ENCODE results near the gene OCSTAMP. TPM values are rescaled to one million over a fixed set of nuclear protein-coding genes. Genes with fewer than 3 reads are reported as not detected.

Gene OCSTAMP
- total and polyA plus RNA-seq, 2 donors from 2014 or later = not detected

GRCh38 chr20:46572153-46572552 lies 21.7 kb upstream of the OCSTAMP start:
- no peak overlapping the region for H3K9ac ChIP-seq (ENCODE audit: low read length in 3 of 3)

GRCh38 chr20:46571418-46571817 lies 21.0 kb upstream of the OCSTAMP start:
- no peak overlapping the region for H3K27ac ChIP-seq (ENCODE audit: low read depth in 2 of 2, low read length in 2 of 2)
- intact Hi-C loops (cut with DNase I) = no loop called here
- peaks cover 0 to 10% (median 6%) of the 10 kb centered on the region in 3 donors for H3K36me3 ChIP-seq (ENCODE audit: control insufficient read depth in 2 of 3, insufficient read depth in 3 of 3, low read length in 3 of 3)
- no peaks in the 10 kb centered on the region for H3K9me3 ChIP-seq (ENCODE audit: control insufficient read depth in 2 of 3, insufficient read depth in 1 of 3, low read length in 3 of 3)
- no peak for DNase-seq
- H3K4me3 ChIP-seq (ENCODE audit: low read length in 3 of 3) = no peak overlapping the region
- no peak for FAIRE-seq
- TF ChIP-seq CTCF (IDR thresholded peaks at IDR 0.05; ENCODE audit: borderline replicate concordance, extremely low read depth, insufficient read depth) = no peak
- no peak overlapping the region for H3K9ac ChIP-seq (ENCODE audit: low read length in 3 of 3)
- H3K4me1 ChIP-seq (ENCODE audit: control insufficient read depth in 2 of 3, insufficient read depth in 2 of 3, low read depth in 1 of 3, low read length in 3 of 3) = peaks cover 0 to 2% (median 0%) of the 10 kb centered on the region in 3 donors
- H3K27me3 ChIP-seq (ENCODE audit: control insufficient read depth, insufficient read depth, low read length) = no peaks in the 10 kb centered on the region

More at GRCh38 chr20:46572153-46572552, 21.7 kb upstream of the OCSTAMP start:
- Histone ChIP-seq H3K36me3 (ENCODE audit: control insufficient read depth in 2 of 3, insufficient read depth in 3 of 3, low read length in 3 of 3) (peaks cover 0 to 11% (median 7%) of the 10 kb centered on the region in 3 donors), H3K27ac (ENCODE audit: low read depth in 2 of 2, low read length in 2 of 2) (no peak overlapping the region), H3K4me1 (ENCODE audit: control insufficient read depth in 2 of 3, insufficient read depth in 2 of 3, low read depth in 1 of 3, low read length in 3 of 3) (peaks cover 0 to 2% (median 0%) of the 10 kb centered on the region in 3 donors), H3K4me3 (ENCODE audit: low read length in 3 of 3) (no peak overlapping the region), H3K27me3 (ENCODE audit: control insufficient read depth, insufficient read depth, low read length) (no peaks in the 10 kb centered on the region), H3K9me3 (ENCODE audit: control insufficient read depth in 2 of 3, insufficient read depth in 1 of 3, low read length in 3 of 3) (no peaks in the 10 kb centered on the region)
- intact Hi-C loops (cut with DNase I) = no loop called here
- no peak for FAIRE-seq
- no peak for DNase-seq
- no peak for TF ChIP-seq CTCF (IDR thresholded peaks at IDR 0.05; ENCODE audit: borderline replicate concordance, extremely low read depth, insufficient read depth)

- DNase-seq (no peak), FAIRE-seq (no peak)
These were observed 20.5 kb upstream of the OCSTAMP start for GRCh38 chr20:46570956-46571355.

More at GRCh38 chr20:46570956-46571355, 20.5 kb upstream of the OCSTAMP start:
- no peak for TF ChIP-seq CTCF (IDR thresholded peaks at IDR 0.05; ENCODE audit: borderline replicate concordance, extremely low read depth, insufficient read depth)
- Histone ChIP-seq H3K27ac (ENCODE audit: low read depth in 2 of 2, low read length in 2 of 2) (no peak overlapping the region), H3K27me3 (ENCODE audit: control insufficient read depth, insufficient read depth, low read length) (no peaks in the 10 kb centered on the region), H3K4me1 (ENCODE audit: control insufficient read depth in 2 of 3, insufficient read depth in 2 of 3, low read depth in 1 of 3, low read length in 3 of 3) (peaks cover 0 to 2% (median 0%) of the 10 kb centered on the region in 3 donors), H3K4me3 (ENCODE audit: low read length in 3 of 3) (no peak overlapping the region), H3K9ac (ENCODE audit: low read length in 3 of 3) (no peak overlapping the region), H3K36me3 (ENCODE audit: control insufficient read depth in 2 of 3, insufficient read depth in 3 of 3, low read length in 3 of 3) (peaks cover 0 to 6% (median 5%) of the 10 kb centered on the region in 3 donors), H3K9me3 (ENCODE audit: control insufficient read depth in 2 of 3, insufficient read depth in 1 of 3, low read length in 3 of 3) (no peaks in the 10 kb centered on the region)
- intact Hi-C loops (cut with DNase I) = no loop called here

All from kidney (tissue), 14 donors.